HG02610 (cell line): ENCODE measurements around the gene KRT6B.
"Not testable (repeated sequence)": the region's sequence is repeated elsewhere in the genome, so short reads cannot be mapped to it uniquely, and the experiment has no call there.

Experiments used
- ATAC-seq: cut with Tn5 transposase; IDR thresholded peaks from one replicate; pipeline ENCODE4 v1.9.1; 2021; ENCODE audit warnings: mild to moderate bottlenecking, moderate library complexity; ENCODE audit not compliant: unreplicated experiment

The KRT6B gene

DNA sequence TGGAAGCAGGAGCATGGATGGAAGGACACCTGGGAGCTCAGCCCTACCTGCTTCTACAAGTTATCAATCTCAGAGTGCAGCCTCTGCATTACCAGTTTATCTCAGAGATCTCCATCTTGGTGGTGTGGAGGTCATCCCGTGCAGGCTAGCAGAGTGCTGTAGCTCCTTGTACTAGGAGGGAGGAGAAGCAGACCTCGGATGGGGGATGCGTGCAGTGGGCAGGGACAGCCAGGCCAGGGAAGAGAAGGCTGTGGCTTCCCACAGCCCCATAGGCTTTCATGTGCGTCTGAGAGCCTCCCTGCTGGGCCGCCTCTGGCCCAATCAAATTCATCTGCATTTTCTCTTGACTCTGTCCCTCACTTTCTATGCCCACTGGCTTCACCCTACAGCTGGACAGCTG lies 37.0 kb downstream of the KRT6B start:
- no peak for ATAC-seq

DNA sequence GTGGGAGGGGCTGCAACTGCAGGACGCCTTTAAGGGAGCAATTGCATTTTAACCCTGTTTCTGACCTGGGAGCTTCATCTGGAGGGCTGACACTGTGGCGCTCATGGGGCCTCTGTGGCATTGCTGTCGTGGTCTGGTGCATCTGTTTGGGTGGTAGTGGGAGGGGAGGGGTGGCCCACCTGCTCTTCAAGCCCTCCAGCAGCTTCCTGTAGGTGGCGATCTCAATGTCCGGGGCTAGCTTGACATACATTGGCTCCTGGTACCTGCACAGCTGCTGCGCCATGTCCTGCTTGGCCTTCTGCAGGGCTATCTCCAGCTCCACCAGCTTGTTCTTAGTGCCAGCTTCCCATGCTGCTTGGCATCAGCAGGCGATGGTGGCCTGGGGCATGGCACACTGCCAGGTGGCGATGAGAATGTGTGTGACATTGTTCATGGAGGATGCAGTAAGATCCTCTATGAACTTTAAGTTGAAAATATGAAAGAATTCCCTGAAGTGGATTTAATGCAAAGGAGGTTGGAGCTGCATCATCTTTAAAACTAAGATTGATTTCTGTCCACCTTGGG lies 38.1 kb downstream of the KRT6B start:
- no peak for ATAC-seq

DNA sequence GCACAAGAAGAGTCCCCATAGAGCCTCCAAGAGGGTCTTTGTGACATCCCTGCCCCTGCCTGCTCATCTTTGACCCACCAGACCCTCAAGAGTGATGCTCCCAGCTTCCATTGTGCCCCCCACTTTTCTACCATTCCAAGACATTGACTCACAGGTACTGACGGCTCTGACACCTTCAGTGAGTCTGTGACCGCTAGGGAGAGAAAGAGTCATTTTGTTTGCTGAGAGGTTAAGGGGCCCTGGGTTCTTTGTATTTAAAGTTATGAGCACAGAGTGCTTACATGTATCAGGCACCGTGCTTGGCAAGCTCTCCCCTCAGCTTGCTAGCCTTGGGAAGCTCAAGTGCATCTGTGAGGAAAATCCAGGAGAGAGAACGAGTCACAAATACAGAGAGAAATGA lies 38.7 kb downstream of the KRT6B start:
- ATAC-seq = no peak

DNA sequence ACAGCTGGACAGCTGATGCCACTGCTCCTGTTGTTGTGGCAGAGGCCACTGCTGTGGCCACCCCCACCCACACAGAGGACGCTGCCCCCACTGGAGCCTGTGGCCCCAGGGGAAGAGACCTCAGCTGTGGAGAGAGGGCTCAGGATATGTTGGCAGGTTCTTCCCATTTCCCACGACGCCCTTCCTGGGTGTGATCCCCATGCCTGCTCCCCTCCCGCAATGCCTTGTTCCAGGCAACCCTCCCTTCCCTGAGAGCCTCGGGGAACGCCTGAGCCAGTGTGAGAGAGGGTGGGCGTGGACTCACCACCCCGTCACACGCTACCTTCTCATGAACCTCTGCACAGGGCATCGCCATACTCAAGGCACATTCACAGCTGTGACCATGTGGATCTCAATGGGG lies 40.1 kb downstream of the KRT6B start:
- ATAC-seq = no peak

DNA sequence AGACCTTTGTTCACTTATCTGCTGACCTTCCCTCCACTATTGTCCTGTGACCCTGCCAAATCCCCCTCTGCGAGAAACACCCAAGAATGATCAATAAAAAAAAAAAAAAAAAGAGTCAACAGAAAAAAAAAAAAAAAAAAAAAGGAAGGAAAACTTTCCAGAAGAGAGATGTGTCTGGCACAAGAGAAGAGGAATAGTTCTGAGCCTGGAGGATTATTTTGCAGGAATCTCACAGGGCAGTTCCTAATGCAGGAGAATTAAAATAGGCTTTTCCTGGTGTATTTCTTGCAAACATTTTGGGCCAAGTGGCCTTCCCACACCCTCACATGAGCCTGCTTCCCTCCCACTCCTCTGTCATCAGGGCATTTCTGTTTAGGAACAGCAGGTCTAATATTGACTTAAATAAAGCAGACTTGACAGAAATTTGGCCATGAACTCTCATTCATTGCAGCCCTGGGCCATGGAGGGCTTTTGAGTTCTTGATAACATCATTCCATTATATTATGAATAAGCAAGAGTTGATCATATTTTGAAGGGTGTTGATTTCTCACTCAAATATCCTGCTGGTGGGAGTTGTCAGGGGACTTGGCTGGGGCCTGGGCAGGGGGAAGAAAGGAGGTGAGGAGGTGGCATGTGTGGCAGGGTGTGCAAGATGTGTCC lies 41.2 kb downstream of the KRT6B start:
- ATAC-seq = not testable (repeated sequence)

DNA sequence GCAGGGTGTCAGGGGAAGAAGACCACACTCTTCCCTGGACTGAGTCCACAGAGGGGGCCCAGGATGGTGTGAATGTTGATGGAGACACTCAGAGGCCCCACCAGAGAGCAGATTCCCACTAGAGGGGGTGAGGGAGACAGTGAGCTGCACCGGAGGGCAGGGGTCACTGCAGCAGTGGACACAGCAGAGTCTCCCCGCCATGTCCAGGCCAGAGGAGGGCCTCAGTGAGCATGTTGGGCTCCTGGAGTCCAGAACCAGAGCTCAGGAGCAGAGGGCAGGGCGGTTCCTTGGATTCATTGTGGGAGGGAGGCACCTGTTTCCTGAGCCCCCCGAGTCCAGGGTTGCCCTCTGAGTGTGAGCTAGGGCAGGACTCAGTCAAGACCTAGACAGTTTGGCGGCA lies 44.0 kb downstream of the KRT6B start:
- no peak for ATAC-seq

DNA sequence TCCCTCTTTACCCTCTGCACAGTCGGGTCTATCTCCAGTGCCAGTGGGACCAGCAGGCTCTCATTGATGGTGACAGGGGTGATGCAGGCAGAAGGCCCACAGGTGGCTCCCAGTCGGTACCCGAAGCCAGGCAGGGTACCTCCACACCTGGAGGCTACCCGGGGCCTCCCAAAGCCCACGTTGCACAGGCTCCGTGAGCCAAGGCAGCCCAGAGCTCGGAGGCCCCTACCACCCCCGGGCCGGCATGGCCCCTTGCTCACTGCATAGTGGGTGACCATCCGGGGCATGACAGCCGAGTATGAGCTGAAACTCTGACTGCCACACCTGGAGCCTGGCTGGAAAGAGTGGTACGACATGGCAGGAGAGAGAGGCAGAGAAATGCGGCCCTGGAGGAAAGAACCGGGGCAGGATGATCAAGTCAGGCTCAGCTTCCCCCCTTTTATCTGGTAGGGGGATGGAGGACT lies 46.0 kb downstream of the KRT6B start, which contains the start of gene KRT82:
KRT82 (minus strand) TSS at position 414 of the 464 bp plus-strand sequence; CDS start at position 356, 58 bp downstream.
- ATAC-seq = no peak

DNA sequence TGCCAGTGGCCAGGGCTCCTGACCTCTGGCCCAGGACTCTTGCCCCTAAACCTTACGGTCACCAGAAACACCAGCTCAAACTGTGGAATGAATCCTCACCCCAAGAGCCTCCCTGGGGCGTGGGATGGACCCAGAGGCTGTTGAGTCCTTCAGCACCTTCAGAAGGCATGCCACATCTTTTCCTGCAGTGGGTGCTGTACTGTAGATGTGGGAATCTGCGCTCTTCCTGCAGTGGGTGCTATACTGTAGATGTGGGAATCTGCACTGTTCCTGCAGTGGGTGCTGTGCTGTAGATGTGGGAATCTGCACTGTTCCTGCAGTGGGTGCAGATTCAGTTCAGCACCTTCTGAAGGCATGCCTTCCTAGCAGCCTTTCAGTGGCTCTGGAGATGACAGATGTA lies 47.0 kb downstream of the KRT6B start:
- no peak for ATAC-seq

DNA sequence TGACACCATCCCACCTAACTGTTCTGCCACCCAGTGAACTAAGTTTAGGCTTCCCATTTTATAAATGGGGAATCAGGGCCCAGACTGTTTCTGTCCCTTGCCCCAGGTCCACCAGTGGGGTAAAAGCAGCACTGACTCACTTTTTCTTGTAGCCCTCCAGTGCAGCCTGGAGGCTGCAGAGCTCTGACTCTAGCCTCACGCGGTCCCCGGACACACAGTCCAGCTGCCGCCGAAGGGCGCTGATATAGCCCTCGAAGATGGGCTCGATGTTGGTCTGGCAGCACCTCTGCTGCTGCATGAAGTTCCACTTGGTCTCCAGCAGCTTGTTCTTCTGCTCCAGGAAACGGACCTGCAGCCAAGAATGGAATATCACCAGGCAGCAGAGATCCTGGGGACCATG lies 48.4 kb downstream of the KRT6B start:
- ATAC-seq = no peak

DNA sequence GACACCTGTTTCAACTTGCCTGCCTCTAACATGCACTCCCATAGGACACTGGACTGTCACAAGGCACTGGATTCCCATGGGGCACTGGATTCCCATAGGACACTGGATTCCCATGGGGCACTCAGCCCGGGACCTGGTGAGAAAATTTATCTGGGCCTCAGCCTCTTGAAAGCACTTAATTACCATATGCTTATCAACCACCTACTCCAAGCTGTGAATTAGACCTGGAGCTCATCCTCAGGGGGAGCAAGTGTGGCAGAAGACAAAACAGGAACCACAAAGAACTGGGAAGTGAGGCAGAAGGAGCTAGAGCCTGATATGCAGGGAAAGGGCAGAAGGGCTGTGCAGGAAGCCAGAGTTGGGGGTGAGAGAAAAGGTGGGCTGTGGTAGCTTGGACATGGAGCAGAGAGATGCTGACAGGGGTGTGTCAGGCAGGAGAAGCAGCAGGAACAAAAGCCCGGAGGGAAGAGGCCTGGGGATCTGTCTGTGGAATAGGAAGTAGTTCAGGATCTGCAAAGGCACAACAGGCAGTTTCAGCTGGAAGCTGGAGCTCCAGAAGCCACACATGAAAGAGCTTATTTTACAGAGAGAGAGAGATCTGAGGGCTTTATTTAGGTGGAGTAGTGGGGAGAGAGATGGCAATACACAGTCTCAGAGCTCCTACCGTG lies 48.9 kb downstream of the KRT6B start:
- ATAC-seq = no peak

DNA sequence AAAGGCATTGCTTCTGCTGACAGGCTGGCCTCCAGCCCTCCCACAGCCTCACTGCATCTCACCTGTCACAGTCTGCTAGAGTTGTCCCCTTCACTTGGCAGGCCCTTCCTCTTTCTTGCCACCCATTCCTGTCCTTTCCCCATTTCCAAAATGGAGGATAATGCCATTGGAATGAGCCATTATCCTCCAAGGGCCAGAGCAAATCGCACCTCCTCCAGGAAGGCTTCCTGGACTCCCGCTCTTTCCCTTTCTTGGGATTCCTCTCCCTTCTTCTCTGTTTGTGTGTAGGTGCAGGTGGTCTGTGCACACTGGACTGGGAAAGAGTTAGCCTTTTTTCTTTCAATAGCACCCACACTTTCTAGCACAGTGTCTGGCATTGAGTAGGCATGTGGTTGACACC lies 49.6 kb downstream of the KRT6B start:
- ATAC-seq = no peak

DNA sequence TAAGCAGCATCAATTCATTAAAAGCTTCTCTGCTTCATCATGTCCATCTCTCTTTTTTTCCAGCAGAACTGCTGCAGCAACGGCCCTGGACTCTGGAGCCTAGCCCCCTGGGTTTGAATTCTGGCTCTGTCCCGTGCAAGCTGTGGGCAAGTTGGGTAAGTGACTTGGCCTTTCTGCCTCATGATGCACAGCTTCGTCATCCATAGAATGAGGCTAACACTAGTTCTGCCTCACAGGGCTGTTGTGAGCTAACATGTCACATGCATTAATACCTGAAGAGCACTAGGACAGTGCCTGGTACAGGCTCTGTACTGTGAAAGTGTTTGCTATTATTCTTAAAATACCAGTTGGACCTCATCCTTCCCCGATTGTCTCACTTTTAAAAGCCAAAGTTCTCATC lies 50.0 kb downstream of the KRT6B start:
- ATAC-seq = no peak

DNA sequence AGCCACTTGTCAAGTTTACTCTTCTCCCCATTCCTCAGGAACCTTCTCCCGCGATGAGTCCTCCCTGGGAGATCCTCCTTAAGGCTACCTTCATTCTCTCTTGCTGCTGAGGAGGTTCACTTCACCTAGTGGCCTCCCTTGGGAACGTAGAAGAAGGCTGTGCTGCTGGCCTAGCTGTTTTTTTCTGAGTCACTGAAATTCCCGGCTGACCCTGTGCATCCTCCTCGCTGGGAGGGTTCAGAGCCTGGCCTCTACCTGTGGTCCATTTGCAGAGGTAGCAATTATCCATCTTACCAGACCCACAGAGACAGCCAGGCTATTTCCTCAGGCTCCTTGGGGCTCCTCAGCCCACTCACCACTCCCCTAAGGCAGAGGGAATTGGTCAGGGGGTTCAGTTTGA lies 50.4 kb downstream of the KRT6B start:
- no peak for ATAC-seq

DNA sequence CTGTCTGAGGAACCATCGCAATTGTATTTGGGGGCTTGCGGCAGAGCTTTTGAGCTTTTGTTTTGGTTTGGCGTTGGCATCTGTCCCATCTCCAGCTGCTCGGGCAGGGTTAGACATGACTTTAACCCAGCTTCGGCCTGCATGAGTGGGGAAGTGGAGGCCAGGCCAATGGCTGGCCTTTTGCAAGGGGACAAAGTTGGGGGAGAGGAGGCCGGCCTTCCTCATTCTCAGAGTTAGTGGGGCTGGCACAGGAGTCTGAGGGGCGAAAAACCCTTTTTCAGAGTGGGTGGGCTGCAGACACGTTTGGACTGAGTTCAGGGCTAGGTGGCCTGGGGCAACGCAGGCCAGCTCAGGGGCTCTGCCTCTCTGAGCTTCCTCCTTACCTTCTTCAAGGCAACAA lies 51.0 kb downstream of the KRT6B start:
- ATAC-seq = no peak

DNA sequence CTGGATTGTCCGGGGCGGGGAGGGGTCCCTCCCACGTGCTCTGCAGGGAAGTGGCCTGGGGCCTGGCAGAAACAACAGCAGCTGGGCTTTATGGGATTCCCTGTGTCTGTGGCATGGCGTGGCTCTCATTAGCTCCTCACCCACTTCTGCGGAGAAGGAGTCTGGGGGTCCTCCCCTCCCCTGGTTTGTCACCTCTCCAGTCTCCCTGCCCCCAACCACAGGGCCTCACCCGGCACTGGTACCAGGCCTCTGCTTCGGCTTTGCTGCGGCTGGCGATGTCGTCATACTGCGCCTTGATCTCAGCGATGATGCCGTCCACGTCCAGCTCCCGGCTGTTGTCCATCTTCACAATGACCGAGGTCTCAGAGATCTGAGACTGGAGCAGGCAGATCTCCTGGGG lies 52.2 kb downstream of the KRT6B start:
- ATAC-seq = no peak

DNA sequence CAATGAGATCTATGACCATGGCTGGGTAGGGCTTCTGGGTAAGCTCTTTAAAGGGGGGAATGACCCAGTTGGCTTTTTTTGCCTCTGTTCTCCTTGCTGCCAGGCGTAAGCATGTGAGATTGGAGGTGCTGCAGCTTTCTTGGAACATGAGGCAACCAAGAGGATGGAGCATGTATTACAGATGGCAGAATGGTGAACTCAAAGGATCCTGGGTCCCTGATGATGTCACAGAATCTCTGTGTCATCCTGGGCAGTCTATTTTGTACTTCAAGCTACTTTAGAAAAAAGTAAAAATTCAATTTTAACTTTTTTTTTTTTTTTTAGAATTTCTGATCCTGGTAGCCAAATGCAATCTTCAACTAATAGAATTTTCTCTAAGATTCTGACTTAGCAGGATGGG lies 53.8 kb downstream of the KRT6B start:
- no peak for ATAC-seq

DNA sequence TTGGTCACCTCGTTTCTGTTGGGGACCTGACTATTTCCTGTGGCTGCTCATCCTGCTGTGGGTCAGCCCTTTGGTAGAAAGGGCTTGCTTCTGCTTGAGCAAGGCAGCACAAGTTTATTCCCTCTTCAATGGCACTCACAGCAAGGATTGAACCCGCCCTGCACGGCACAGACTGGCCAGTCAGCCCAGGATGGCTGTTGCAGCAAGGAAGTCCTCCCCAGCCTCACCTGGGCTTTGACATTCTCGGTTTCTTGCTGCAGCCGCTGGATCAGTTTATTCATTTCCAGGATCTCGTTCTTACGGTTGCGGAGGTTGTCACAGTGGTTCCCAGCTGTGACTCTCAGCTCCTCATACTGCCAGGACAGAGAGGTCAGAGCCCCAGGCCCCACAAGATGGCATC lies 55.3 kb downstream of the KRT6B start:
- ATAC-seq = no peak
